HCT116 (cell line): ENCODE measurements around the gene PRKCA. TPM values are rescaled to one million over a fixed set of nuclear protein-coding genes. Genes with fewer than 3 reads are reported as not detected.

Source experiments
- ATAC-seq: fragments of 200-7000 bp; cut with Tn5 transposase; 2 replicates; pipeline ENCODE4 v1.9.1; 2020; ENCODE audit warnings: mild to moderate bottlenecking, moderate library complexity
- BruUV-seq: library from RNA; stranded (reverse); fragments of 400-500 nt; replicated peaks from 2 replicates; lab custom pipeline; 2021; lab: Mats Ljungman, UMichigan
- CTCF ChIA-PET: fragments of 300-600 bp; sonication (Branson Sonifier 250); formaldehyde crosslinking; loops from one replicate; lab custom pipeline; 2021; ENCODE audit warnings: antibody characterized with exemption; lab: Charles Lee
- POLR2A ChIA-PET: fragments of 300-600, 350-600 bp; sonication (Branson Sonifier 250); formaldehyde crosslinking; loops from one replicate; lab custom pipeline; 2021; ENCODE audit warnings: antibody characterized with exemption; lab: Charles Lee
- RAD21 ChIA-PET, 2 experiments: fragments of 300-600 bp; sonication (Branson Sonifier 250); formaldehyde crosslinking; loops; one replicate each; lab custom pipeline; 2023; ENCODE audit warnings: low total read pairs in 2 of 2; ENCODE audit not compliant: uncharacterized antibody in 2 of 2, unreplicated experiment in 2 of 2, low non-redundant PET in 1 of 2; lab: Charles Lee
- DNase-seq: peaks from one replicate; pipeline ENCODE4 v3.0.0-alpha.2; 2010; ENCODE audit warnings: low read depth, low spot score
- H2AFZ ChIP-seq: fragments of 200-600 bp; shearing (Covaris generic), sonication (generic); 2 replicates; pipeline ENCODE4 v1.6.1; 2017; ENCODE audit warnings: low read depth, mixed run types, mixed read lengths, antibody characterized with exemption, low read length; ENCODE audit not compliant: poor library complexity, severe bottlenecking
- H3K27ac ChIP-seq: 2 replicates; pipeline ENCODE4 v1.5.1; 2012; ENCODE audit warnings: low read depth, low read length
- H3K27me3 ChIP-seq: fragments of 200-600 bp; sonication (generic); 2 replicates; pipeline ENCODE4 v1.6.1; 2016; ENCODE audit warnings: mixed run types, low read length, mixed read lengths; ENCODE audit not compliant: insufficient read depth
- H3K36me3 ChIP-seq, 2 experiments: fragments of 200-500 bp in 1 of 2; fragments of 200-600 bp in 1 of 2; sonication (Bioruptor generic) in 1 of 2; sonication (generic) in 1 of 2; 2 replicates each; pipeline versions ENCODE4 v1.5.1 to v1.6.1; 2014 to 2016; ENCODE audit warnings: low read length in 2 of 2, inconsistent platforms in 1 of 2, mixed read lengths in 1 of 2, mixed run types in 1 of 2; ENCODE audit not compliant: insufficient read depth in 2 of 2, control insufficient read depth in 1 of 2
- H3K4me1 ChIP-seq, 2 experiments: fragments of 200-600 bp in 1 of 2; sonication (generic) in 1 of 2; 2 replicates each; pipeline versions ENCODE4 v1.5.1 to v1.6.1; 2012 to 2017; ENCODE audit warnings: low read length in 2 of 2, inconsistent platforms in 1 of 2, mild to moderate bottlenecking in 1 of 2, mixed read lengths in 1 of 2, mixed run types in 1 of 2, moderate library complexity in 1 of 2; ENCODE audit not compliant: insufficient read depth in 2 of 2, control insufficient read depth in 1 of 2
- H3K4me2 ChIP-seq: fragments of 200-600 bp; sonication (generic); 2 replicates; pipeline ENCODE4 v1.6.1; 2017; ENCODE audit warnings: mixed run types, low read length, mixed read lengths
- H3K4me3 ChIP-seq, 2 experiments: fragments of 200-600 bp in 1 of 2; sonication (generic) in 1 of 2; replicated peaks in 1 of 2; 2 replicates each; pipeline ENCODE4 v1.5.1; 2011 to 2016; ENCODE audit warnings: low read length in 2 of 2, control low read depth in 1 of 2, low read depth in 1 of 2, mild to moderate bottlenecking in 1 of 2, mixed read lengths in 1 of 2, mixed run types in 1 of 2
- H3K79me2 ChIP-seq: fragments of 200-600 bp; sonication (generic); 2 replicates; pipeline ENCODE4 v1.6.1; 2017; ENCODE audit warnings: mild to moderate bottlenecking, mixed run types, low read length, moderate library complexity, mixed read lengths; ENCODE audit not compliant: insufficient read depth
- H3K9ac ChIP-seq: fragments of 200-600 bp; sonication (generic); 2 replicates; pipeline ENCODE4 v1.6.1; 2016; ENCODE audit warnings: low read length, mixed read lengths
- H3K9me2 ChIP-seq: fragments of 200-600 bp; sonication (generic), shearing (Covaris generic); 2 replicates; pipeline ENCODE4 v1.6.1; 2017; ENCODE audit warnings: mixed run types, mild to moderate bottlenecking, moderate library complexity; ENCODE audit not compliant: insufficient read depth
- H3K9me3 ChIP-seq, 2 experiments: fragments of 200-500 bp in 1 of 2; fragments of 200-600 bp in 1 of 2; sonication (Bioruptor generic) in 1 of 2; sonication (generic) in 1 of 2; 2 replicates each; pipeline ENCODE4 v1.6.1; 2014 to 2017; ENCODE audit warnings: low read length in 2 of 2, mixed read lengths in 2 of 2, inconsistent platforms in 1 of 2, low read depth in 1 of 2, mild to moderate bottlenecking in 1 of 2, mixed run types in 1 of 2, moderate library complexity in 1 of 2; ENCODE audit not compliant: control insufficient read depth in 1 of 2, insufficient read depth in 1 of 2
- H4K20me1 ChIP-seq: fragments of 200-600 bp; sonication (generic), shearing (Covaris generic); 2 replicates; pipeline ENCODE4 v1.6.1; 2017; ENCODE audit warnings: mixed run types, mild to moderate bottlenecking, moderate library complexity; ENCODE audit not compliant: insufficient read depth
- CTCF ChIP-seq, 3 experiments: fragments of 200-600 bp in 1 of 3; sonication (generic) in 1 of 3; IDR thresholded peaks in 2 of 3; conservative IDR thresholded peaks in 1 of 3; 2 replicates each; pipeline ENCODE4 v1.5.1; 2012 to 2017; ENCODE audit warnings: low read depth in 2 of 3, low read length in 2 of 3, antibody characterized with exemption in 1 of 3, borderline replicate concordance in 1 of 3, control low read depth in 1 of 3, mild to moderate bottlenecking in 1 of 3, mixed read lengths in 1 of 3, mixed run types in 1 of 3, moderate library complexity in 1 of 3; ENCODE audit not compliant: insufficient read depth in 1 of 3
- EGR1 ChIP-seq: IDR thresholded peaks from 2 replicates; pipeline ENCODE4 v1.6.1; 2012; ENCODE audit warnings: low read depth
- REST ChIP-seq: IDR thresholded peaks from 2 replicates; pipeline ENCODE4 v1.6.1; 2012; ENCODE audit warnings: low read depth
- SIN3A ChIP-seq: IDR thresholded peaks from 2 replicates; pipeline ENCODE4 v1.6.1; 2012; ENCODE audit warnings: low read depth
- SP1 ChIP-seq: IDR thresholded peaks from 2 replicates; pipeline ENCODE4 v1.6.1; 2012; ENCODE audit warnings: low read depth
- ZBTB33 ChIP-seq: IDR thresholded peaks from 2 replicates; pipeline ENCODE4 v1.6.1; 2011; ENCODE audit warnings: mild to moderate bottlenecking, low read length, moderate library complexity; ENCODE audit not compliant: insufficient replicate concordance; ENCODE audit errors: extremely low read depth
- ZNF274 ChIP-seq: fragments of 200-500 bp; sonication (Bioruptor generic); IDR thresholded peaks from 2 replicates; pipeline ENCODE4 v1.6.1; 2014; ENCODE audit warnings: mild to moderate bottlenecking, low read depth, low read length, inconsistent platforms
- intact Hi-C: fragments of 100-400 bp; cut with micrococcal nuclease; formaldehyde crosslinking; loops from 2 replicates; pipeline ENCODE4 v1.10.0; 2022
- total RNA-seq: library from RNA; stranded (reverse); gene quantifications from one replicate; pipeline ENCODE4 v1.2.1, GENCODE V29; 2021; ENCODE audit not compliant: unreplicated experiment
- TF ChIP-seq, protein P1 (sequence below): IDR thresholded peaks from 2 replicates; pipeline ENCODE4 v1.6.1; 2012
- TF ChIP-seq, protein P2 (sequence below): IDR thresholded peaks from 2 replicates; pipeline ENCODE4 v1.6.1; 2012

Gene PRKCA
- total RNA-seq, 1 experiment from 2014 or later, result 18.8 TPM

GRCh38 chr17:66775271-66775670 is 472.9 kb downstream of the PRKCA start:
- TF ChIP-seq, protein P1, sequence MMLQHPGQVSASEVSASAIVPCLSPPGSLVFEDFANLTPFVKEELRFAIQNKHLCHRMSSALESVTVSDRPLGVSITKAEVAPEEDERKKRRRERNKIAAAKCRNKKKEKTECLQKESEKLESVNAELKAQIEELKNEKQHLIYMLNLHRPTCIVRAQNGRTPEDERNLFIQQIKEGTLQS, result no peak
- TF ChIP-seq SP1 (no peak), EGR1 (no peak), CTCF (IDR thresholded peaks at IDR 0.05 in 2 of 3, conservative IDR thresholded peaks at IDR 0.05 in 1 of 3; ENCODE audit: borderline replicate concordance in 1 of 3, insufficient read depth in 1 of 3, low read depth in 2 of 3, low read length in 2 of 3) (no peak), ZNF274 (no peak), ZBTB33 (no peak), SIN3A (no peak), REST (no peak)
- TF ChIP-seq, protein P2, sequence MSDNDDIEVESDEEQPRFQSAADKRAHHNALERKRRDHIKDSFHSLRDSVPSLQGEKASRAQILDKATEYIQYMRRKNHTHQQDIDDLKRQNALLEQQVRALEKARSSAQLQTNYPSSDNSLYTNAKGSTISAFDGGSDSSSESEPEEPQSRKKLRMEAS, result no peak
- Histone ChIP-seq H3K4me1 (no peaks in the 10 kb centered on the region), H3K4me2 (no peak overlapping the region), H3K4me3 (no peak overlapping the region), H2AFZ (no peak overlapping the region), H3K79me2 (no peaks in the 10 kb centered on the region), H3K27ac (no peak overlapping the region), H3K36me3 (no peaks in the 10 kb centered on the region), H3K9ac (no peak overlapping the region), H3K9me2 (no peaks in the 10 kb centered on the region), H3K9me3 (no peaks in the 10 kb centered on the region), H4K20me1 (no peaks in the 10 kb centered on the region), H3K27me3 (no peaks in the 10 kb centered on the region)
- ChIA-PET RAD21 (no interaction called here), POLR2A (no interaction called here), CTCF (no interaction called here)
- intact Hi-C loops, result no loop called here
- no TSS peak for BruUV-seq
- DNase-seq, result no peak
- ATAC-seq, result no peak
